HG03378 (cell line): ENCODE measurements around the gene RBM11.

Source experiments
- ATAC-seq: cut with Tn5 transposase; IDR thresholded peaks from one replicate; pipeline ENCODE4 v1.9.1; 2021; ENCODE audit warnings: mild to moderate bottlenecking, moderate library complexity; ENCODE audit not compliant: unreplicated experiment

Gene RBM11

DNA sequence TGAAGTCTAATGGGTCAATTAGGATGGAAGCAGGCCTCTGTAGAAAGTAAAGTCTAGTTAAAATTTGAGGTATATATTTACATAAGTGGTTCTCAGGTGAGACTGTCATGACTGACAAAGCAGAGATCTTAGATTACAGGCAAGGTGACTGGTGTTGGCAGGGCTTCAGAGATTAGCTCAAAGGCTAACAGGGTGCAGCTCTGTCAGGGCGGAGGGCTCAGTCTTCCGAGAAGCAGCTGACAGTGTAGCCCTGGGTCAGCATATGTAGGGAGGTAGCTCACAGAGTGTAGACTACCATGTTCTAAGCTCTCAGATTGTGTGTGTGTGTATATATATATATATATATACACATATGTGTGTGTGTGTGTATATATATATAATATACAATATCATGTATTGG lies 54.7 kb downstream of the RBM11 start:
- no peak for ATAC-seq

DNA sequence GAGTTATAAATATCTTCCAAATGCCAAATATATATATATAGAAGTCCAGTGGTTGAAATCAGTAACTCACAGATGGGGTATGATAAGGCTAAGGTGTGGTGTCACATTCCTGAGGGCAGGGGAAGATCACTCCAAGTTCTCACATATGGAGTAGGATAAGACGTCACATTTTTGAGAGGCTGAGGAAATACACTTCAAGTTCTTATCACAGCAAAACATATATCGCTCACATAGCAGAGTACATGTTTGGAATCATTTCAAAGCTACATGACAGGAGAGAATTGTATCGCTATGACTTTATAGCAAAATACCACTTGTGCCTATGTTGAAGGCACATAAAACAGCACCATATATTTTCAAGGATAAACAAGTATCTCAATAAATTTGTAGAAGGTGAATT lies 55.1 kb downstream of the RBM11 start:
- no peak for ATAC-seq

DNA sequence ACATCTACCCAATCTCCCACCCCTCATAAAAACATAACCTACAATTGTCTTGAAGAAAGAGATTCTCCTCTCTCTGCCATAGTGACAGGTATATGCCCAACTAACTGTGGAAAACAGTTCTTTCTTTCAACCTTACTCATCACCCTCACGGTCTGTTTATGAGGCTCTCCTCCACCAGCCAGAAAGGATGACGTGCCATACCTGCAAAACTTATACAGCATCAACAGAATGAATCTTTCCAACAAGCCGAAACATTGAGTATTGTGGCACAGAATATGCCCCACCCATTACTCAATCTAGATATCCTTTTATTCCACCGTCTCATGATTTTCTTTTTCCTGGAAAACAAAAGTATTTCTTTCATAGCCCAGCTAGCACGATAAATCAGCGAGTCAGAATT lies 55.7 kb downstream of the RBM11 start:
- ATAC-seq, result no peak

DNA sequence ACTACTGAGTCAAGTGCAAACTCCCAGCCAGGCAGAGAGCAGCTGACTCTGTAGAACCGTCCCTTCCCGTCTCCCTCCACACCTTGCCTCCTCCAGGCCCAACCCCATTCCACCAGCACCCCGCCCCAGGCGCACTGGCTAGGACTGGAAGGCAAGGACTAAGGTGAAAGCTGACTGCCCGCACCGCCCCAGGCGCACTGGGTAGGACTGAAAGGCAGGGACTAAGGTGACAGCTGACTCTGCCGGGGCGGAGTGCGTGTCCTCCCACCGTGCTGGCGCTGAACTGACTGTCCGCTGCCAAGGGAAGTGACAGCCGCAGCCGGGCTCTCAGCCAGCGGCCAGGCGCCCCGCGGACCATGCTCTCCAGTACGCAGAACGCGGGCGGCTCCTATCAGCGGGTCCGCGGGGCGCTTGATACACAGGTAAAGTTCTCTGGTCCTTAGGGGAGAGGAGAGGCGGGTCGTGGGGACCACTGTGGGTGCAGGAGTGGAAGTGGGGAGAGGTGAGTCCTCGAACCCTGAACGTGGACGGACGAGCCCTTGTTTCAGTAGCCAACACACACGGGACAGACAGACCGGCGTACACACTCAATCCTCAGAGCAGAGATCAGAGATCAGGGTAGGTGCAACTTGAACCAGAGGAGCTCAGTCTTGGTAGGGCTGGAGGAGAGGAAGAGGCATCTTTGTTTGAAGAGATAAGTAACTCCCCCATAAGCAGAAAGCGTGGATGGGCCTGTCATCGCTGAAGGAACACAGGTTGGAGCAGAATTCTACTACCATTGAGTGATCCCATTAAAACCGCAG lies 58.0 kb downstream of the RBM11 start:
- ATAC-seq, result no peak

DNA sequence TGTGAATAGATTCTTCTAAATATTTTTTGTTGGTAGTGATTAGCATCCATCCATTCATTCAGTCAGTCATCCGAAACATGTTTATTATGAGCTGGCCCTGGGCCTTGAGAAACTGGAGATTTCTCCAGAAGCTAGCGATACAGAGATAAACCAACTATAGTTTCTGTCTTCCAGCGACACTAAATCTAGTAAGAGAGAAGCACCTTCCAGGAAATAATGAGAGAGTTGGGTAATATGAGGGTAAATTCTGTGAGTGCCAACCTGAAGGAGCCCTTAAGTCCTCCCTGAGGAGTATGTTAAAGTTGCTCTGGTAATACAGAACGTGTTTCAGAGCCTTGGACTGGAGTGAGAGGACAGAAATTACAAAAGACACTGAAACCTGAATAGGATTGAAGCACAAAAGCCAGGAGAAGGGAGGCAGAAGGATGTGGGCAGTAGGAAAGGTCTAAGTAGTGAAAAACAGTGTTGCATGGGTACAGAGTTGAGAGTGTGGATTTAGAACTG lies 59.8 kb downstream of the RBM11 start:
- no peak for ATAC-seq
